GM21360 (cell line): Measurements from ENCODE around the gene ADGRL1.

Experiments used
- ATAC-seq: cut with Tn5 transposase; IDR thresholded peaks from one replicate; pipeline ENCODE4 v1.9.1; 2021; ENCODE audit warnings: mild to moderate bottlenecking, moderate library complexity; ENCODE audit not compliant: unreplicated experiment

ADGRL1 gene

GRCh38 chr19:14114854-14115253 lies 91.1 kb downstream of the ADGRL1 start:
- ATAC-seq: no peak

- ATAC-seq: no peak
Measured at GRCh38 chr19:14114439-14114838, 91.5 kb downstream of the ADGRL1 start.

- no peak for ATAC-seq
Measured at GRCh38 chr19:14113762-14114414, 92.1 kb downstream of the ADGRL1 start.

GRCh38 chr19:14112809-14113385 lies 93.1 kb downstream of the ADGRL1 start:
- ATAC-seq: no peak

- no peak for ATAC-seq
Measured at GRCh38 chr19:14112051-14112808, 93.7 kb downstream of the ADGRL1 start.

GRCh38 chr19:14111486-14111885 lies 94.5 kb downstream of the ADGRL1 start:
- ATAC-seq: no peak

GRCh38 chr19:14110650-14111049 lies 95.3 kb downstream of the ADGRL1 start:
- no peak for ATAC-seq

GRCh38 chr19:14107581-14108461 lies 98.1 kb downstream of the ADGRL1 start:
- ATAC-seq: no peak

GRCh38 chr19:14106840-14107239 lies 99.1 kb downstream of the ADGRL1 start:
- no peak for ATAC-seq

GRCh38 chr19:14105680-14106079 lies 100.3 kb downstream of the ADGRL1 start:
- no peak for ATAC-seq

GRCh38 chr19:14103310-14103709 lies 102.7 kb downstream of the ADGRL1 start:
- ATAC-seq: no peak

GRCh38 chr19:14102756-14103155 lies 103.2 kb downstream of the ADGRL1 start:
- no peak for ATAC-seq

- no peak for ATAC-seq
Measured at GRCh38 chr19:14102102-14102696, 103.8 kb downstream of the ADGRL1 start.

- ATAC-seq: no peak
Measured at GRCh38 chr19:14101003-14101545, 104.9 kb downstream of the ADGRL1 start.
